Erythroblast (primary cell): ENCODE data around the gene PGF.

Source experiments
- GATA1 ChIP-seq: IDR thresholded peaks from 2 replicates; pipeline ENCODE4 v1.6.1; 2011; ENCODE audit warnings: low read depth, mild to moderate bottlenecking, control low read depth, low read length, moderate library complexity
- POLR2A ChIP-seq: IDR thresholded peaks from 2 replicates; pipeline ENCODE4 v1.6.1; 2011; ENCODE audit warnings: mild to moderate bottlenecking, low read length

- TF ChIP-seq POLR2A (no peak), GATA1 (no peak)
These were observed 23.1 kb upstream of the PGF start for GRCh38 chr14:74978416-74978947.
